GM12873 (cell line): Measurements from ENCODE around the gene ADAMTS16.

ENCODE experiments used
- CTCF ChIP-seq: IDR thresholded peaks from 2 replicates; pipeline ENCODE4 v1.5.1; 2012; ENCODE audit warnings: low read depth, mild to moderate bottlenecking, moderate library complexity, low read length, control low read depth; ENCODE audit not compliant: insufficient read depth; ENCODE audit errors: missing control alignments

Gene ADAMTS16

GRCh38 chr5:5139777-5140478, at the start of gene ADAMTS16:
Gene ADAMTS16 (plus strand): TSS chr5:5140330. CDS start chr5:5140468, 138 bp downstream.
- no peak for TF ChIP-seq CTCF

- no peak for TF ChIP-seq CTCF
Observed at GRCh38 chr5:5092149-5092548, 48.0 kb upstream of the ADAMTS16 start.

- TF ChIP-seq CTCF: no peak
Observed at GRCh38 chr5:5100635-5101034, 39.5 kb upstream of the ADAMTS16 start.

GRCh38 chr5:5101676-5102075, 38.5 kb upstream of the ADAMTS16 start:
- no peak for TF ChIP-seq CTCF

GRCh38 chr5:5103245-5103644, 36.9 kb upstream of the ADAMTS16 start:
- no peak for TF ChIP-seq CTCF

- TF ChIP-seq CTCF: no peak
Observed at GRCh38 chr5:5104550-5104949, 35.6 kb upstream of the ADAMTS16 start.

GRCh38 chr5:5105531-5105930, 34.6 kb upstream of the ADAMTS16 start:
- no peak for TF ChIP-seq CTCF

GRCh38 chr5:5116956-5117355, 23.2 kb upstream of the ADAMTS16 start:
- TF ChIP-seq CTCF: no peak
